Activated T-helper 1 cell treated with Interleukin-2 at 50 U/mL for 16 hours (primary cell): ENCODE measurements around the gene LRRC41.
"Not testable (repeated sequence)": the region's sequence is repeated elsewhere in the genome, so short reads cannot be mapped to it uniquely, and the experiment has no call there.

ENCODE experiments used
- DNase-seq: peaks from one replicate; pipeline ENCODE4 v3.0.0-alpha.2; 2020; ENCODE audit warnings: low read depth

LRRC41 gene

DNA sequence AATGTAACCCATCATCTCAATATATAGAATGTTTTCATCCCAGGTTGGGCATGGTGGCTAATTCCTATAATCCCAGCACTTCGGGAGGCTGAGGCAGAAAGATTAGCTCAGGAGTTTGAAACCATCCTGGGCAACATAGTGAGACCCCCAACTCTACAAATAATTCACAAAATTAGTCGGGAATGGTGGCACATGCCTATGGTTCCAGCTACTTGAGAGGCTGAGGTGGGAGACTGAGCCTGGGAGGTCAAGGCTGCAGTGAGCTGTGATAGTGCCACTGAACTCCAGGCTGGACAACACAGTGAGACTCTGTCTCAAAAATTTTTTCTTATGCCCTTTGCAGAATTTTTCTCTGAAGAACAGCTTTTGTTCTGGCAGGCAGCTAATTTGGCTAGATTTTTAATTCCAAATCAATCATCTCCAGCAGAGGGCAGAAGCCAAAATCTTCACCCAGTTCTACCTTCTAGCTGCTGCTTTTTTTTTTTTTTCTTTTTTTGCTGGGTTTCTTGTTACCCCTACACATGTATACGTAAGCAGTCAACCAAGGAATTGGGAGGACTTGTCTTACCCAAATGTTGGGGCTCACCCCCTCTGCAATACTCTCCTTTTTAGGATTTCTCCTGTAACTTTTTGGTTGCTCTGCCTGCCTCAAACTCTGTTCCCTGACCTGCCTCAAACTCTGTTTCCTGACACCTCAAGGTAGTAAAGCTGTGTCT, 58.6 kb downstream of the LRRC41 start:
- DNase-seq, result no peak

DNA sequence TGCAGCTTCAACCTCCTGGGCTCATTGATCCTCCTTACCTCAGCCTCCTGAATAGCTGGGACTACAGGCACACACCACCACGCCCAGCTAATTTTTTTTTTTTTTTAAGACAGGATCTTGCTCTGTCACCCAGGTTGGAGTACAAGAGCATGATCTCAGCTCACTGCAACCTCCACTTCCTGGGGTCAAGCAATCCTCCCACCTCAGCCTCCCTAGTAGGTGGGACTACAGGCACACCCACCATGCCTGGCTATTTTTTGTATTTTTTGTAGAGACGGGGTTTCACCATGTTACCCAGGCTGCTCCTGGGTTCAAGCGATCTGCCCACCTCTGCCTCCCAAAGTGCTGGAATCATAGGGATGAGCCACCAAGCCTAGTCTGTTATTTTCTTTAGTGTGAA, 59.6 kb downstream of the LRRC41 start:
- DNase-seq, result not testable (repeated sequence)

DNA sequence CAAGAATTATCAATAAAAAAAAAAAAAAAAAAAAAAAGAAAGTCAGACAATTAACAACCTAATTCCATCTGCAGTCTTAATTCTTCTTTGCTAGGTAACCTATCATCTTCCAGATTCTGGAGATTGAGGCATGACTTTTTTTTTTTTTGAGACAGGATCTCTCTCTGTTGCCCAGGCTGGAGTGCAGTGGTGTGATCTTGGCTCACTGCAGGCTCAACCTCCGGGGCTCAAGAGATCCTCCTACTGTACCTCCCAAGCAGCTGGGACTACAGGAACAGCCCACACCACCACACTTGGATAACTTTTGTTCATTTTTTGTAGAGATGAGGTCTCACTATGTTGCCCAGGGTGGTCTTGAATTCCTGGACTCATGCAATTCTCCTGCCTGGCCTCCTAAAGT, 60.5 kb downstream of the LRRC41 start:
- DNase-seq, result no peak

DNA sequence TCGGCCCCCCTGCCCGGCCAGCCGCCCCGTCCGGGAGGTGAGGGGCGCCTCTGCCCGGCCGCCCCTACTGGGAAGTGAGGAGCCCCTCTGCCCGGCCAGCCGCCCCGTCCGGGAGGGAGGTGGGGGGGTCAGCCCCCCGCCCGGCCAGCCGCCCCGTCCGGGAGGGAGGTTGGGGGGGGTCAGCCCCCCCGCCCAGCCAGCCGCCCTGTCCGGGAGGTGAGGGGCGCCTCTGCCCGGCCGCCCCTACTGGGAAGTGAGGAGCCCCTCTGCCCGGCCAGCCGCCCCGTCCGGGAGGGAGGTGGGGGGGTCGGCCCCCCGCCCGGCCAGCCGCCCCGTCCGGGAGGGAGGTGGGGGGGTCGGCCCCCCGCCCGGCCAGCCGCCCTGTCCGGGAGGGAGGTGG, 61.7 kb downstream of the LRRC41 start:
- not testable (repeated sequence) for DNase-seq

DNA sequence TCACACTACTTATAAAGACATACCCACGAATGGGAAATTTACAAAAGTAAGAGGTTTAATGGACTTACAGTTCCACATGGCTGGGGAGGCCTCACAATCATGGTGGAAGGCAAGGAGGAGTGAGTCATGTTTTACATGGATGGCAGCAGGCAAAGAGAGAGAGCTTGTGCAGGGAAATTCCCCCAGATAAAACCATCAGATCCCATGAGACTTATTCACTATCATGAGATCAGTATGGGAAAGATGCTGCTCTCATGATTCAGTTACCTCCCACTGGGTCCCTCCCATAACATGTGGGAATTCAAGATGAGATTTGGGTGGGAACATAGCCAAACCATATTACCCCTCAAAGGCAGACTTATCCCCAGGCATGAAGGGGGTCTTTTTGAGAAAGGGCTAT, 64.6 kb downstream of the LRRC41 start:
- not testable (repeated sequence) for DNase-seq

DNA sequence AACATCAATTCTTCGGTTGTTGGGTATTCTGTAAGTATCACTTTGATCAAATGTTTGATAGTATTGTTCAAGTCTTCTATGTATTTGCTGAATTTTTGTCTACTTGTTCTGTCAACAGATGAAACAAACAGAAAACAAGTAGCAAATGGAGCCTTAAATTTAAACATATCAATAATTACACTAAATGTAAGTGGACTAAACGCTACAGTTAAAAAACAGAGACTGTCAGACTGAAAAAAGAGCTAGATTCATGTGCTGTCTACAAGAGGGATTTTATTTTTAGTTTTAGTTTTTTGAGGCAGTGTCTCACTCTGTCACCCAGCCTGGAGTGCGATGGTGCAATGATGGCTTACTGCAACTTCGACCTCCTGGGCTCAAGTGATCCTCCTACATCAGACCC, 66.5 kb downstream of the LRRC41 start:
- DNase-seq, result no peak

DNA sequence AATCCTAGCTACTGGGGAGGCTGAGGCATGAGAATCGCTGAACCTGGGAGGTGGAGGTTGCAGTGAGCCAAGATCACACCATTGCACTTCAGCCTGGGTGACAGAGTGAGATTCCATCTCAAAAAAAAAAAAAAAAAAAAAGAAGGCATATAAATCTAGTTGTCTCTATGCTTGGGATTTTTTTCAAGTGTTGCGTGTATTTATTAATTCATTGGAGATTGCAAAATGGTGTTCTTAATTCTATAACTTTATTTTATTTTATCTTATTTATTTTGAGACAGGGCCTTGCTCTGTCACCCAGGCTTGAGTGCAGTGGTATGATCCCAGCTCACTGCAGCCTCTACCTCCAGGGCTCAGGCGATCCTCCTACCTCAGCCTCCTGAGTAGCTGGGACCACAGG, 72.2 kb downstream of the LRRC41 start:
- not testable (repeated sequence) for DNase-seq
